Measurements from ENCODE around the gene C1orf21. TPM values are rescaled to one million over a fixed set of nuclear protein-coding genes. Genes with fewer than 3 reads are reported as not detected.

Gene C1orf21
- polyA plus RNA-seq, 1 of the 3 experiments (the other 2 are of a cell fraction), result 4.8 TPM

DNA sequence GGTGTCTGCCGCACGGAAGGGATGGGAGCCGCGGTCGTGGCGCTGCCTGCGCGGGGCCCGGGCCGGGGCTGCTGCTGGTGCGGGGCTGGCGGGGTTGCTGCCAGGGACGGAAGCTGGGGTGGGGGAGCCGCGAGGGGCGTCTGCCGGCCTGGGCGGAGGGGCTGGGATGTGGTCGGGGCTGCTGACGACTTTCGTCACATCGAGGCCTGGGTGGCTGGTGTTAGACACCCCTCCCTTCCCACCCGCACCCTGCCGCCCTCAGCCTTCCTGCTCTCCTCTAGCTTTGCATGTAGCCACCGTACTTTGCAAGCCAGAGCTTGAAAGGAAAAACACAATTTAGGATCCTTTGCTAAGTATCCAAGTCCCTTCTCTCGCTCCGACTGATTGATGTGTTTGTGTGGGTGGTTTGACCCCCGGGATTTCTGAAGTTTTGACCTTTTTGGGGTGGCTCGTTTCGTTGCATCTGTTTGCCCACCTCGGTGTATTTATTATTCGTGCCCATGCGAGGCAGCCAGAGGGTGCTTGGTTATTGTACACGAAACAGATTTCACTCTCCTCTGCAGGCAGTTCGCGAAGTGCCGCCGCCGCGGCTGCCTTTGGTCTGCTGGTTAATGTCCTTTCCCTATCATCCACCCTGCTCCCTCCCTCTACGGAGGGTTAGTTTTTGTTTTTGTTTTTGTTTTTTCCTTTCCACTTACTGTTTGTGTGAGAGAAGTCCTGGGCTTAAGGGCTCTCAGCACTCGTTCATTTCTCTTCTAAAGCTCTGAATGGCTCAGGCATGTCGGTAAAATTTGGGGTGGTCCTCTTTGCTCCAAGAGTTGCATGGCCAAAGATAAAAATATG is 868 bp downstream of the C1orf21 start:
- Histone ChIP-seq H3F3A (replicated peaks; ENCODE audit: insufficient read depth) (peaks cover 11% of the 10 kb centered on the region), H3K27ac (ENCODE audit: low read depth in 2 of 2, low read length in 1 of 2) (peak overlapping the region; percentile 74 to 86), H3K9ac (peak overlapping the region; percentile 84), H3K9me2 (no peaks in the 10 kb centered on the region), H3K79me2 (ENCODE audit: insufficient read depth) (peaks cover 43% of the 10 kb centered on the region), H4K20me1 (ENCODE audit: insufficient read depth) (no peaks in the 10 kb centered on the region), H2AFZ (ENCODE audit: low read depth) (peak overlapping the region; percentile 92), H3K9me3 (no peaks in the 10 kb centered on the region), H3K4me2 (peak overlapping the region; percentile 96), H3K4me1 (ENCODE audit: control insufficient read depth in 1 of 2, insufficient read depth in 2 of 2, low read depth in 1 of 2, low read length in 1 of 2) (peaks cover 12 to 17% of the 10 kb centered on the region in 2 experiments; a peak in 3 of 4 replicates), H3K27me3 (ENCODE audit: insufficient read depth) (no peaks in the 10 kb centered on the region), H3K4me3 (ENCODE audit: low read depth in 2 of 2, low read length in 1 of 2) (peak overlapping the region; percentile 90 to 93), H3K36me3 (replicated peaks in 1 of 2; ENCODE audit: control insufficient read depth in 1 of 2, insufficient read depth in 2 of 2, low read length in 1 of 2) (no peaks in the 10 kb centered on the region)
- peak; percentile 79 for DNase-seq
- WGBS (ENCODE audit: low lambda C conversion rate), result under 1% methylated on average over 21 of the region's 43 CpGs
- no peak for TF ChIP-seq ELF1 (IDR thresholded peaks at IDR 0.05)
- no peak for TF ChIP-seq RFX5 (IDR thresholded peaks at IDR 0.05; ENCODE audit: low read length)
- TF ChIP-seq SIN3A (IDR thresholded peaks at IDR 0.05; ENCODE audit: borderline replicate concordance, low read depth, low read length), result no peak
- TF ChIP-seq RCOR1 (IDR thresholded peaks at IDR 0.05; ENCODE audit: low read length), result no peak
- no peak for TF ChIP-seq FOSL2 (IDR thresholded peaks at IDR 0.05; ENCODE audit: borderline replicate concordance, low read depth)
- no peak for TF ChIP-seq POLR2AphosphoS5 (IDR thresholded peaks at IDR 0.05; ENCODE audit: low read depth, low read length)
- TF ChIP-seq, protein P1, sequence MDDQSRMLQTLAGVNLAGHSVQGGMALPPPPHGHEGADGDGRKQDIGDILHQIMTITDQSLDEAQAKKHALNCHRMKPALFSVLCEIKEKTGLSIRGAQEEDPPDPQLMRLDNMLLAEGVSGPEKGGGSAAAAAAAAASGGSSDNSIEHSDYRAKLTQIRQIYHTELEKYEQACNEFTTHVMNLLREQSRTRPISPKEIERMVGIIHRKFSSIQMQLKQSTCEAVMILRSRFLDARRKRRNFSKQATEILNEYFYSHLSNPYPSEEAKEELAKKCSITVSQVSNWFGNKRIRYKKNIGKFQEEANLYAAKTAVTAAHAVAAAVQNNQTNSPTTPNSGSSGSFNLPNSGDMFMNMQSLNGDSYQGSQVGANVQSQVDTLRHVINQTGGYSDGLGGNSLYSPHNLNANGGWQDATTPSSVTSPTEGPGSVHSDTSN (IDR thresholded peaks at IDR 0.05), result no peak
- TF ChIP-seq, protein P2, sequence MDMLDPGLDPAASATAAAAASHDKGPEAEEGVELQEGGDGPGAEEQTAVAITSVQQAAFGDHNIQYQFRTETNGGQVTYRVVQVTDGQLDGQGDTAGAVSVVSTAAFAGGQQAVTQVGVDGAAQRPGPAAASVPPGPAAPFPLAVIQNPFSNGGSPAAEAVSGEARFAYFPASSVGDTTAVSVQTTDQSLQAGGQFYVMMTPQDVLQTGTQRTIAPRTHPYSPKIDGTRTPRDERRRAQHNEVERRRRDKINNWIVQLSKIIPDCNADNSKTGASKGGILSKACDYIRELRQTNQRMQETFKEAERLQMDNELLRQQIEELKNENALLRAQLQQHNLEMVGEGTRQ (IDR thresholded peaks at IDR 0.05; ENCODE audit: borderline replicate concordance, low read depth, low read length), result no peak
- peak; percentile 40; the same call in 1 of the 2 replicates for TF ChIP-seq RAD21 (IDR thresholded peaks at IDR 0.05; ENCODE audit: low read length)
- no peak for TF ChIP-seq RXRA (IDR thresholded peaks at IDR 0.05; ENCODE audit: borderline replicate concordance, low read depth)
- TF ChIP-seq, protein P3, sequence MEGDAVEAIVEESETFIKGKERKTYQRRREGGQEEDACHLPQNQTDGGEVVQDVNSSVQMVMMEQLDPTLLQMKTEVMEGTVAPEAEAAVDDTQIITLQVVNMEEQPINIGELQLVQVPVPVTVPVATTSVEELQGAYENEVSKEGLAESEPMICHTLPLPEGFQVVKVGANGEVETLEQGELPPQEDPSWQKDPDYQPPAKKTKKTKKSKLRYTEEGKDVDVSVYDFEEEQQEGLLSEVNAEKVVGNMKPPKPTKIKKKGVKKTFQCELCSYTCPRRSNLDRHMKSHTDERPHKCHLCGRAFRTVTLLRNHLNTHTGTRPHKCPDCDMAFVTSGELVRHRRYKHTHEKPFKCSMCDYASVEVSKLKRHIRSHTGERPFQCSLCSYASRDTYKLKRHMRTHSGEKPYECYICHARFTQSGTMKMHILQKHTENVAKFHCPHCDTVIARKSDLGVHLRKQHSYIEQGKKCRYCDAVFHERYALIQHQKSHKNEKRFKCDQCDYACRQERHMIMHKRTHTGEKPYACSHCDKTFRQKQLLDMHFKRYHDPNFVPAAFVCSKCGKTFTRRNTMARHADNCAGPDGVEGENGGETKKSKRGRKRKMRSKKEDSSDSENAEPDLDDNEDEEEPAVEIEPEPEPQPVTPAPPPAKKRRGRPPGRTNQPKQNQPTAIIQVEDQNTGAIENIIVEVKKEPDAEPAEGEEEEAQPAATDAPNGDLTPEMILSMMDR (IDR thresholded peaks at IDR 0.05), result no peak; the same call in 1 of the 2 replicates
- no peak for TF ChIP-seq NRF1 (IDR thresholded peaks at IDR 0.05; ENCODE audit: low read depth, low read length)
- TF ChIP-seq, protein P4, sequence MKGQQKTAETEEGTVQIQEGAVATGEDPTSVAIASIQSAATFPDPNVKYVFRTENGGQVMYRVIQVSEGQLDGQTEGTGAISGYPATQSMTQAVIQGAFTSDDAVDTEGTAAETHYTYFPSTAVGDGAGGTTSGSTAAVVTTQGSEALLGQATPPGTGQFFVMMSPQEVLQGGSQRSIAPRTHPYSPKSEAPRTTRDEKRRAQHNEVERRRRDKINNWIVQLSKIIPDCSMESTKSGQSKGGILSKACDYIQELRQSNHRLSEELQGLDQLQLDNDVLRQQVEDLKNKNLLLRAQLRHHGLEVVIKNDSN (IDR thresholded peaks at IDR 0.05; ENCODE audit: borderline replicate concordance, low read depth), result no peak
- TF ChIP-seq SMC3 (IDR thresholded peaks at IDR 0.05; ENCODE audit: low read depth, low read length), result peak; percentile 18; the same call in 1 of the 2 replicates
- ChIA-PET CTCF (interaction anchor here (1.0 to 3.9 kb wide), 9 partner anchors 9 to 312 kb away, joined by 3 to 11 read pairs (median 6); no protein-coding TSS in a partner anchor), POLR2A (interaction anchor here (0.7 to 1.3 kb wide), 9 partner anchors 9 to 277 kb away, joined by 3 to 6 read pairs (median 4); no protein-coding TSS in a partner anchor)

Measured in SK-N-SH (cell line).